HEK293T (cell line): ENCODE data around the gene TAS2R10.

Source experiments
- CTCF ChIA-PET: fragments of 350-600 bp; formaldehyde crosslinking; extraction: SDS; loops from one replicate; lab custom pipeline; 2021; ENCODE audit warnings: antibody characterized with exemption, inconsistent platforms; lab: Yijun Ruan, JAX
- POLR2A ChIA-PET: fragments of 350-600 bp; formaldehyde crosslinking; extraction: SDS; loops from one replicate; lab custom pipeline; 2020; ENCODE audit warnings: antibody characterized with exemption, inconsistent platforms; lab: Yijun Ruan, JAX
- DNase-seq: peaks from one replicate; pipeline ENCODE4 v3.0.0; 2012; ENCODE audit warnings: mixed read lengths; ENCODE audit errors: extremely low spot score
- ARNT ChIP-seq: fragments of 450-650 bp; IDR thresholded peaks from 2 replicates; pipeline ENCODE4 v1.6.1; 2017; ENCODE audit warnings: mild to moderate bottlenecking
- BHLHE40 ChIP-seq: fragments of 450-650 bp; IDR thresholded peaks from 2 replicates; pipeline ENCODE4 v1.6.1; 2016; ENCODE audit warnings: mild to moderate bottlenecking, moderate library complexity, borderline replicate concordance
- CTBP1 ChIP-seq: fragments of 450-650 bp; IDR thresholded peaks from 2 replicates; pipeline ENCODE4 v1.6.1; 2016; ENCODE audit warnings: borderline replicate concordance
- ELF4 ChIP-seq: fragments of 450-650 bp; IDR thresholded peaks from 2 replicates; pipeline ENCODE4 v1.6.1; 2017; ENCODE audit warnings: antibody characterized with exemption
- FOXA1 ChIP-seq: fragments of 450-650 bp; IDR thresholded peaks from 2 replicates; pipeline ENCODE4 v1.6.1; 2016; ENCODE audit warnings: mild to moderate bottlenecking
- FOXK2 ChIP-seq: fragments of 450-650 bp; IDR thresholded peaks from 2 replicates; pipeline ENCODE4 v1.6.1; 2016; ENCODE audit warnings: mild to moderate bottlenecking
- FOXM1 ChIP-seq: fragments of 450-650 bp; IDR thresholded peaks from 2 replicates; pipeline ENCODE4 v1.6.1; 2017; ENCODE audit warnings: mild to moderate bottlenecking, borderline replicate concordance
- HDGF ChIP-seq: fragments of 450-650 bp; IDR thresholded peaks from 2 replicates; pipeline ENCODE4 v1.6.1; 2017; ENCODE audit warnings: antibody characterized with exemption, borderline replicate concordance
- L3MBTL2 ChIP-seq: fragments of 450-650 bp; conservative IDR thresholded peaks from 2 replicates; pipeline ENCODE4 v1.6.1; 2016; ENCODE audit warnings: mild to moderate bottlenecking
- LEF1 ChIP-seq: fragments of 450-650 bp; IDR thresholded peaks from 2 replicates; pipeline ENCODE4 v1.6.1; 2017; ENCODE audit warnings: mild to moderate bottlenecking, borderline replicate concordance
- NFRKB ChIP-seq: fragments of 450-650 bp; IDR thresholded peaks from 2 replicates; pipeline ENCODE4 v1.6.1; 2016; ENCODE audit warnings: mild to moderate bottlenecking, moderate library complexity
- SP1 ChIP-seq: fragments of 450-650 bp; IDR thresholded peaks from 2 replicates; pipeline ENCODE4 v1.6.1; 2017
- SUZ12 ChIP-seq: fragments of 450-650 bp; IDR thresholded peaks from 2 replicates; pipeline ENCODE4 v1.6.1; 2016; ENCODE audit warnings: mild to moderate bottlenecking
- TARDBP ChIP-seq: fragments of 450-650 bp; IDR thresholded peaks from 2 replicates; pipeline ENCODE4 v1.6.1; 2016
- ZNF384 ChIP-seq: fragments of 450-650 bp; IDR thresholded peaks from 2 replicates; pipeline ENCODE4 v1.6.1; 2016
- TF ChIP-seq, protein P1 (sequence below): fragments of 450-650 bp; IDR thresholded peaks from 2 replicates; pipeline ENCODE4 v1.6.1; 2016

TAS2R10 gene, protein sequence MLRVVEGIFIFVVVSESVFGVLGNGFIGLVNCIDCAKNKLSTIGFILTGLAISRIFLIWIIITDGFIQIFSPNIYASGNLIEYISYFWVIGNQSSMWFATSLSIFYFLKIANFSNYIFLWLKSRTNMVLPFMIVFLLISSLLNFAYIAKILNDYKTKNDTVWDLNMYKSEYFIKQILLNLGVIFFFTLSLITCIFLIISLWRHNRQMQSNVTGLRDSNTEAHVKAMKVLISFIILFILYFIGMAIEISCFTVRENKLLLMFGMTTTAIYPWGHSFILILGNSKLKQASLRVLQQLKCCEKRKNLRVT

DNA sequence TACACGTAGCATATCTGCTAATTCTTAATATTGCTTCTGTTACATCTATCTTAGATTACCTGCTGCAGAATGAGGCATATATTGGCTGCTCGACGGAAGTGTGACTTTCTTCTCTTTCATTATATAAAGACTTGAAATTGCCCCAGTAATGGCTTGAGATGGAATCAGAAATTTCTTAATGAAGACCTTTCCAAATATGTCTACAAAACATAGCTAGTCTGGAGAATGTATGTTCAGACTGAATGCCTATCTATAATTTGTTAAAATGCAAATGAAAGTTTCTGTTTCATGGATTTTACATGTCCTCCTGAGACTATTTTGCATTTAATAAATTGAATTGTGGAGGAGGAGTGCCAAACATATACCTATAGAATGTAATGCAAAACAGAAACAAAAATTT is at the start of gene TAS2R10:
Gene TAS2R10 (minus strand): TSS at position 101 of the 400 bp plus-strand sequence. CDS start 89 bp downstream, at position 12.
- no peak for DNase-seq
- POLR2A ChIA-PET, result no interaction called here
- TF ChIP-seq HDGF (no peak), CTBP1 (no peak), ARNT (no peak), ZNF384 (no peak), ELF4 (no peak), SUZ12 (no peak), FOXA1 (no peak), L3MBTL2 (no peak)
- TF ChIP-seq, protein P1, sequence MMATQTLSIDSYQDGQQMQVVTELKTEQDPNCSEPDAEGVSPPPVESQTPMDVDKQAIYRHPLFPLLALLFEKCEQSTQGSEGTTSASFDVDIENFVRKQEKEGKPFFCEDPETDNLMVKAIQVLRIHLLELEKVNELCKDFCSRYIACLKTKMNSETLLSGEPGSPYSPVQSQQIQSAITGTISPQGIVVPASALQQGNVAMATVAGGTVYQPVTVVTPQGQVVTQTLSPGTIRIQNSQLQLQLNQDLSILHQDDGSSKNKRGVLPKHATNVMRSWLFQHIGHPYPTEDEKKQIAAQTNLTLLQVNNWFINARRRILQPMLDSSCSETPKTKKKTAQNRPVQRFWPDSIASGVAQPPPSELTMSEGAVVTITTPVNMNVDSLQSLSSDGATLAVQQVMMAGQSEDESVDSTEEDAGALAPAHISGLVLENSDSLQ, result no peak
- CTCF ChIA-PET, result no interaction called here

DNA sequence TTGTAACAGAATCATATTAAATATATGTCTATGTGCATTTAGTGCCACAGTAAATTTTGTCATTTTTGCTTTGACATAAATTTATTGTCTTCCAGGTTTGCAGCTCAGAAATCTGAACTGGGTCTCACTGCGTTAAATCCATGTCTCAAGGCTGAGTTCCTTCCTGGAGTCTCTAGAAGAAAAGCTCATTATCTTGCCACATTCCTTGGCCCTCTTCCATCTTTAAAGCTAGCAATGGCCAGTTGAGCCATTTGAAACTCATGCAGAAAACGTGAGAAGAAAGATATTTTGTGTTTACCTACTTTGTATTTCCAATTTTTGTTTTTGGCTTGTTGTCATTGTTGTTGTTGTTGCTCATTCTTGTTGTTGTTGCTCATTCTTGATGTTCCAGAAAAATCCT is 47.2 kb upstream of the TAS2R10 start:
- TF ChIP-seq, protein P1, result no peak
- TF ChIP-seq TARDBP, result no peak
- CTCF ChIA-PET, result no interaction called here

DNA sequence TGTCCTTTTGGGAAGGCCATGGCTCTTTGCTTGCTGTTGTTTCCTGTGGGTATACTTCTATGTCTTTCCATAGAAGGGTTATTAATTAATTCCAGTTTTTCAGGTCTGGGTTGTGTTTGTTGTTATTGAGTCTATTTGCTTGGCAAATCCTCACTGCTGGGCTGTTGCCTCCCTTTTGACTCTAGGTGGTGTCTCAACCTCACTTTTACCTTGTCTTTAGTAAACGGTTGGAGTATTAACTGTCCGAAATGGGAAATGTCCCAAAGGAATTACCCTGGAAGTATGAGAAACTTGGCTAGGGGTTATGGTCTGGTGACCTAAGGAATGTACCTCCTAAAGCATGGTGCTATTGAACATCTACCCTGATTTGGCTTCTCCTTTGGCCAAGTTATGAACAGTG is 41.2 kb upstream of the TAS2R10 start:
- DNase-seq, result no peak
- POLR2A ChIA-PET, result no interaction called here
- CTCF ChIA-PET, result no interaction called here
- no peak for TF ChIP-seq FOXM1
- no peak for TF ChIP-seq SP1
- TF ChIP-seq ELF4, result no peak
- no peak for TF ChIP-seq FOXK2
- TF ChIP-seq LEF1, result no peak
- no peak for TF ChIP-seq CTBP1
- TF ChIP-seq SUZ12, result no peak
- no peak for TF ChIP-seq TARDBP
- TF ChIP-seq ZNF384, result no peak
- TF ChIP-seq BHLHE40, result no peak

More for the DNA sequence above, 47.2 kb upstream of the TAS2R10 start:
- DNase-seq, result no peak
- POLR2A ChIA-PET, result no interaction called here

DNA sequence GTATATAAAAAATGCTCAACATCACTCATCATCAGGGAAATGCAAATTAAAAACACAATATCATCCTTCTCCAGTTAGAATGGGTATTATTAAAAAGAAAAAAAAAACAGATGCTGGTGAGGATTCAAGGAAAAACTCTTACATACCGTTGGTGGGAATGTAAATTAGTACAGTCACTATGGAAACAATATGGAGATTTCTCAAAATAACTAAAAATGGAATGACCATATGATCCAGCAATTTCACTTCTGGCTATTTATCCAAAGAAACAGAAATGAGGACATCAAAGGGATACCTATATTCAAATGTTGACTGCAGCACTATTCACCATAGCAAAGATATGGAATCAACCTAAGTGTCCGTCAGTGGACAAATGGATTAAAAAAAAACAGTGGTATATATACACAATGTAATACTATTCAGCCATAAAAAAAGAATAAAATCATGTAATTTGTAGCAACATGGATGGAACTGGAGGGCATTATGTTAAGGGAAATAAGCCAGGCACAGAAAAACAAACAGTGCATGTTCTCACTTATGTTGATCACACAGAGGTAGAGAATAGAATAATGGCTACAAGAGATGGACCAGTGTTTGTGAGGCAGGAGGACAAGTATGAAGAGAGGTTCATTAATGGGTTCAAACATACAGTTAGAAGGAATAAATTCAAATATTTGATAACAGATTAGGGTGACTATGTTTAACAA is 37.5 kb upstream of the TAS2R10 start:
- ChIA-PET POLR2A (no interaction called here), CTCF (no interaction called here)
- TF ChIP-seq NFRKB (no peak), LEF1 (no peak), TARDBP (no peak), ARNT (no peak), L3MBTL2 (no peak), SUZ12 (no peak), ZNF384 (no peak), CTBP1 (no peak), FOXK2 (no peak), SP1 (no peak), FOXM1 (no peak), FOXA1 (no peak)
- DNase-seq, result no peak

DNA sequence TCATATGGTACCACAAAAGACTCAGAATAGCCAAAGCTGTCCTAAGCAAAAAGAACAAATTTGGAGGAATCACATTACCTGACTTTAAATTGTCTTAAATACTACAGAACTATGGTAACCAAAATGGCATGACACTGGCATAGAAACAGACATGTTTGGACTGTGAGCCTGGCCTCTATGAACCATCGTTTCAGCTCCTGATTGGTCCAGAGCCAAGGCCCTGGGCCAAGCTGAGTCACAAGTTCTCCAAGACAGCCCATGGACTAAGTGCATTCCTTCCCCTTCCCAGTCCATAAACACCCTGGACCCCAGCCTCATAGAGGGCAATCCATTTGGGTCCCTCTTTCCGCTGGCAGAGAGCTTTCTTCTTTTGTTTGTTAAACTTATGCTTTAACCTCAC is 35.2 kb upstream of the TAS2R10 start:
- CTCF ChIA-PET, result no interaction called here
- no peak for DNase-seq
- TF ChIP-seq ARNT, result no peak
- no peak for TF ChIP-seq HDGF
- TF ChIP-seq FOXA1, result no peak
- TF ChIP-seq TARDBP, result no peak
- no peak for TF ChIP-seq FOXK2
- no peak for TF ChIP-seq NFRKB
- no peak for TF ChIP-seq ELF4
- TF ChIP-seq, protein P1, result no peak
- no peak for TF ChIP-seq SUZ12
- TF ChIP-seq ZNF384, result no peak
- TF ChIP-seq SP1, result no peak
- POLR2A ChIA-PET, result no interaction called here

DNA sequence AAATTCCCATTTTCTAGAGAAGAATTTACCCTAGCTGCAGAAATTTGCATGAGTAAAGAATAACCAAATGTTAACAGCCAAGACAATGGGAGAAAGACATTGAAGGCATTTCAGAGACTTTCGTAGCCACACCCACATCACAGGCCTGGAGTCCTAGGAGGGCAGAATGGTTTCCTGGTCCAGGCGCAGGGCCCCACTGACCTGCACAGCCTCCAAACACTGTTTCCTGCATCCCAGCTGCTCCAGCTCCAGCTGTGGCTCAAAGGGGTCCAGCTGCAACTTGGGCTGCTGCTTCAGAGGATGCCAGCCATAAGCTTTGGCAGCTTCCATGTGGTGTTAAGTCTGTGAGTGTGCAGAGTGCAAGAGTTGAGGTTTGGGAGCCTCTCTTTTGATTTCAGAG is 29.6 kb upstream of the TAS2R10 start:
- ChIA-PET POLR2A (no interaction called here), CTCF (no interaction called here)
- no peak for TF ChIP-seq FOXK2
- TF ChIP-seq BHLHE40, result no peak
- TF ChIP-seq ARNT, result no peak

DNA sequence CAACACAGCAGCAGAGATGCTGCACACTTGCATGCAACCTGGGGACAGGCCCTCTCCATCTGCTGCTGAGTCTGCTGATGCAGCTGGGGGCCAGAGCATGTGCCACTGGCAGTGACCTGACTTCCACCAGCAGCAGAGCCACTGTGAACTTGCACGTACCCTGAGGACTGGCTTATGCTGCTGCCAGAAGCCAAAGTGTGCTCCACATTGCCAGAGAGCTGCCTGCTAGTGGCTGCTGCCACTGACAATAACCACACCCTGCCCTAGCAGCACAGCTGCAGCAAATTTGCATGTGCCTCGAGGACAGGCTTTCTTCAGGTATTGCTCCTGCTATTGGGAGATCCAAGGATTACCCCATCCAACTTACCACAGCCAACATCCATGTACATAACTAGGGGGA is 27.6 kb upstream of the TAS2R10 start:
- CTCF ChIA-PET, result no interaction called here
- POLR2A ChIA-PET, result no interaction called here
- no peak for DNase-seq
- no peak for TF ChIP-seq CTBP1
- TF ChIP-seq, protein P1, result no peak
- no peak for TF ChIP-seq ELF4
- no peak for TF ChIP-seq BHLHE40
- no peak for TF ChIP-seq FOXM1
- no peak for TF ChIP-seq ARNT
- TF ChIP-seq SUZ12, result no peak
- no peak for TF ChIP-seq FOXK2
- no peak for TF ChIP-seq TARDBP
- no peak for TF ChIP-seq SP1
- TF ChIP-seq HDGF, result no peak
- TF ChIP-seq LEF1, result no peak
- no peak for TF ChIP-seq FOXA1
- no peak for TF ChIP-seq L3MBTL2
- no peak for TF ChIP-seq NFRKB
- TF ChIP-seq ZNF384, result no peak

More for the DNA sequence above, 29.6 kb upstream of the TAS2R10 start:
- DNase-seq, result no peak
